CD14-positive monocyte (primary cell): ENCODE results near the gene TXNL4A. TPM values are rescaled to one million over a fixed set of nuclear protein-coding genes. Genes with fewer than 3 reads are reported as not detected.

Experiments
- DNase-seq, 3 donors: peaks; one replicate each; pipeline ENCODE4 v3.0.0-alpha.2; 2011 to 2022
- H2AFZ ChIP-seq: 2 replicates; pipeline ENCODE4 v1.6.0; 2012; ENCODE audit warnings: mild to moderate bottlenecking, low read depth, low read length, inconsistent platforms; ENCODE audit not compliant: insufficient read depth, poor library complexity, severe bottlenecking
- H3K27ac ChIP-seq, 2 donors: 1 replicate in 1 of 2; 2 replicates in 1 of 2; pipeline ENCODE4 v1.5.1; 2012 to 2013; ENCODE audit warnings: low read length in 2 of 2, control low read depth in 1 of 2, inconsistent platforms in 1 of 2, low read depth in 1 of 2, mild to moderate bottlenecking in 1 of 2
- H3K27me3 ChIP-seq, 2 donors: one replicate each; pipeline versions ENCODE4 v1.6.0 to v1.6.1; 2011 to 2013; ENCODE audit warnings: low read length in 2 of 2; ENCODE audit not compliant: control insufficient read depth in 2 of 2, insufficient read depth in 2 of 2
- H3K36me3 ChIP-seq, 2 donors: replicated peaks in 1 of 2; 1 replicate in 1 of 2; 2 replicates in 1 of 2; pipeline versions ENCODE4 v1.5.1 to v1.6.1; 2012 to 2013; ENCODE audit warnings: low read length in 2 of 2, control low read depth in 1 of 2, inconsistent platforms in 1 of 2, mild to moderate bottlenecking in 1 of 2; ENCODE audit not compliant: insufficient read depth in 2 of 2, control insufficient read depth in 1 of 2
- H3K4me1 ChIP-seq, 2 donors: 1 replicate in 1 of 2; 2 replicates in 1 of 2; pipeline versions ENCODE4 v1.5.1 to v1.6.1; 2012 to 2013; ENCODE audit warnings: low read length in 2 of 2, control low read depth in 1 of 2, inconsistent platforms in 1 of 2, mild to moderate bottlenecking in 1 of 2, moderate library complexity in 1 of 2; ENCODE audit not compliant: insufficient read depth in 2 of 2, control insufficient read depth in 1 of 2
- H3K4me2 ChIP-seq: replicated peaks from 2 replicates; pipeline ENCODE3; 2012; ENCODE audit warnings: low read length, moderate library complexity, mild to moderate bottlenecking; ENCODE audit not compliant: poor library complexity, severe bottlenecking; ENCODE audit errors: extremely low read depth
- H3K4me3 ChIP-seq, 3 experiments: fragments of 200-600 bp in 1 of 3; sonication (generic) in 1 of 3; replicated peaks in 1 of 3; 1 replicate in 2 of 3; 2 replicates in 1 of 3; pipeline ENCODE4 v1.5.1; 2011 to 2013; ENCODE audit warnings: low read length in 3 of 3, mild to moderate bottlenecking in 3 of 3, control low read depth in 2 of 3, low read depth in 2 of 3, inconsistent platforms in 1 of 3, moderate library complexity in 1 of 3
- H3K79me2 ChIP-seq: 2 replicates; pipeline ENCODE4 v1.6.0; 2012; ENCODE audit warnings: mild to moderate bottlenecking, control low read depth, inconsistent platforms, low read length, moderate library complexity; ENCODE audit not compliant: insufficient read depth
- H3K9ac ChIP-seq: 2 replicates; pipeline ENCODE4 v1.6.0; 2017; ENCODE audit warnings: low read length, mild to moderate bottlenecking; ENCODE audit not compliant: insufficient read depth, poor library complexity, severe bottlenecking
- H3K9me3 ChIP-seq, 2 donors: replicated peaks in 1 of 2; 1 replicate in 1 of 2; 2 replicates in 1 of 2; pipeline versions ENCODE4 v1.5.1 to v1.6.1; 2012 to 2013; ENCODE audit warnings: low read length in 2 of 2, control low read depth in 1 of 2; ENCODE audit not compliant: control insufficient read depth in 1 of 2, insufficient read depth in 1 of 2
- H4K20me1 ChIP-seq: 2 replicates; pipeline ENCODE4 v1.6.0; 2012; ENCODE audit warnings: mild to moderate bottlenecking, low read length, control low read depth, moderate library complexity; ENCODE audit not compliant: insufficient read depth
- H3K27ac Mint-ChIP-seq, 7 donors: one replicate each; pipeline ENCODE4 v1.8.0; 2020; ENCODE audit warnings: mild to moderate bottlenecking in 7 of 7, mixed read lengths in 7 of 7, moderate library complexity in 6 of 7, inconsistent platforms in 2 of 7
- H3K27me3 Mint-ChIP-seq, 3 donors: one replicate each; pipeline ENCODE4 v1.8.0; 2021 to 2022; ENCODE audit warnings: low read depth in 3 of 3, mild to moderate bottlenecking in 3 of 3, mixed read lengths in 3 of 3, moderate library complexity in 3 of 3, inconsistent platforms in 1 of 3
- H3K36me3 Mint-ChIP-seq, 2 donors: one replicate each; pipeline ENCODE4 v1.8.0; 2020; ENCODE audit warnings: mixed read lengths in 2 of 2, inconsistent platforms in 1 of 2, mild to moderate bottlenecking in 1 of 2
- H3K4me1 Mint-ChIP-seq: one replicate; pipeline ENCODE4 v1.8.0; 2020; ENCODE audit warnings: mild to moderate bottlenecking, mixed read lengths
- H3K4me3 Mint-ChIP-seq, 2 donors: one replicate each; pipeline ENCODE4 v1.8.0; 2020; ENCODE audit warnings: mild to moderate bottlenecking in 2 of 2, mixed read lengths in 2 of 2, moderate library complexity in 1 of 2
- H3K9me3 Mint-ChIP-seq, 7 donors: one replicate each; pipeline ENCODE4 v1.8.0; 2020 to 2022; ENCODE audit warnings: mixed read lengths in 7 of 7, mild to moderate bottlenecking in 6 of 7, moderate library complexity in 6 of 7, inconsistent platforms in 2 of 7
- CTCF ChIP-seq: fragments of 200-600 bp; IDR thresholded peaks from one replicate; pipeline ENCODE4 v1.8.0; 2022; ENCODE audit warnings: antibody characterized with exemption, mild to moderate bottlenecking
- WGBS: methylation state at CpG from one replicate; pipeline ENCODE4 v1.1.5; 2013; ENCODE audit warnings: missing lambda C conversion rate; ENCODE audit not compliant: insufficient coverage; 5-methylcytosine and 5-hydroxymethylcytosine counted together
- intact Hi-C, 2 donors: fragments of 100-400 bp; cut with micrococcal nuclease; formaldehyde crosslinking; loops; one replicate each; pipeline versions ENCODE4 v1.15.0 to v1.15.1; 2023
- polyA plus RNA-seq, 3 donors: library from polyadenylated mRNA; depleted of rRNA in 1 of 3; unstranded in 2 of 3; stranded (reverse) in 1 of 3; fragments of 300-500 nt in 2 of 3; fragments of >200 nt in 1 of 3; fragmentation: Illumina TruSeq in 2 of 3; gene quantifications; 1 replicate in 2 of 3; 2 replicates in 1 of 3; pipeline ENCODE4 v1.2.3, GENCODE V29; 2012 to 2021

Gene TXNL4A
- polyA plus RNA-seq, 3 donors: 34.5 to 192 (median 150) TPM

- Histone ChIP-seq H3K27me3 (no peaks in the 10 kb centered on the region), H2AFZ (no peak overlapping the region), H3K27ac (no peak overlapping the region), H3K79me2 (peaks cover 73% of the 10 kb centered on the region), H4K20me1 (peaks cover 64% of the 10 kb centered on the region), H3K9ac (no peak overlapping the region), H3K9me3 (peaks cover 61 to 69% of the 10 kb centered on the region in 2 donors), H3K4me3 (no peak overlapping the region), H3K36me3 (peaks cover 62 to 98% of the 10 kb centered on the region in 2 donors), H3K4me2 (no peak overlapping the region), H3K4me1 (no peaks in the 10 kb centered on the region)
- Mint-ChIP-seq H3K27ac (peak overlapping the region in 1 of 7 donors; percentile 73), H3K9me3 (peaks cover 59 to 76% (median 64%) of the 10 kb centered on the region in 7 donors), H3K4me1 (no peaks in the 10 kb centered on the region), H3K27me3 (peaks cover 0 to 1% (median 0%) of the 10 kb centered on the region in 3 donors), H3K36me3 (peaks cover 79 to 95% of the 10 kb centered on the region in 2 donors), H3K4me3 (no peak overlapping the region)
- no peak for TF ChIP-seq CTCF
- WGBS: 96% methylated on average over 14 of the region's 21 CpGs
- intact Hi-C loops: no loop called here
- no peak for DNase-seq
These were observed 61.4 kb downstream of the TXNL4A start for GRCh38 chr18:79926715-79927606.

GRCh38 chr18:79926306-79926705 is 62.1 kb downstream of the TXNL4A start:
- no peak for DNase-seq
- no peak overlapping the region for H3K27ac ChIP-seq
- no peaks in the 10 kb centered on the region for H3K4me1 Mint-ChIP-seq
- peaks cover 58 to 68% of the 10 kb centered on the region in 2 donors for H3K9me3 ChIP-seq
- H3K9ac ChIP-seq: no peak overlapping the region
- H3K27ac Mint-ChIP-seq: no peak overlapping the region
- no peak overlapping the region for H3K4me2 ChIP-seq
- H3K36me3 ChIP-seq: peaks cover 62 to 95% of the 10 kb centered on the region in 2 donors
- peaks cover 78 to 95% of the 10 kb centered on the region in 2 donors for H3K36me3 Mint-ChIP-seq
- 94% methylated on average over 8 of the region's 11 CpGs for WGBS
- no peaks in the 10 kb centered on the region for H3K4me1 ChIP-seq
- H3K4me3 ChIP-seq: no peak overlapping the region
- no peaks in the 10 kb centered on the region for H3K27me3 ChIP-seq
- H4K20me1 ChIP-seq: peaks cover 65% of the 10 kb centered on the region
- intact Hi-C loops: no loop called here
- peaks cover 57 to 74% (median 64%) of the 10 kb centered on the region in 7 donors for H3K9me3 Mint-ChIP-seq
- peaks cover 68% of the 10 kb centered on the region for H3K79me2 ChIP-seq
- H3K4me3 Mint-ChIP-seq: no peak overlapping the region
- H3K27me3 Mint-ChIP-seq: peaks cover 0 to 1% (median 0%) of the 10 kb centered on the region in 3 donors
- TF ChIP-seq CTCF: no peak
- H2AFZ ChIP-seq: no peak overlapping the region
